Measurements from ENCODE around the gene FN3K. TPM values are rescaled to one million over a fixed set of nuclear protein-coding genes. Genes with fewer than 3 reads are reported as not detected.

FN3K gene
- polyA plus RNA-seq, 2 of the 4 experiments (the other 2 are of a cell fraction): 1.3 to 13.2 TPM

DNA sequence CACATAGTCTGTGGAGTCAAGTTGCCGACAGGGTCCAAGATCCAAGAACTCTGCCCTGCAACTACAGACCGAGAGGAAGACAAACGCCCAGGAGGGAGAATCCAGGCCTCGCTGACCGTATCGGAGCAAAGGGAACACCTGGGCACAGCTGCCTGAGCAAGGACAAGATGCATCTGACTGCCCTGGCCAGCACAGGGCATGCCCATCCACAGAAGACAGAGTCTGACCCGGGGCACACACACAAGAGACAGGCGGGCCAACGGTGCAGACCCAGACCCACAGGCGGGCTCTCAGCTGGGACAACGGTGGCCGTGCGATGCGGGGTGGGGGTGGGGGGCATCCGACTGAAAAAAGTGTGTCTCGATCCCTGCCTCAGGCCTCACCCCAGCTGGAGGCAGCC, 43.1 kb upstream of the FN3K start:
- WGBS (ENCODE audit: missing lambda C conversion rate): 82% methylated on average over 15 of the region's 16 CpGs
- POLR2A ChIA-PET: no interaction called here
- FAIRE-seq: no peak
- ATAC-seq: 0 out of 6 replicates have a peak, but pooled peaks of 1 of the 2 experiments have one; percentile 17
- Histone ChIP-seq H3K27ac (no peak overlapping the region), H3K4me1 (peaks cover 12% of the 10 kb centered on the region), H3K4me3 (no peak overlapping the region), H3K4me2 (no peak overlapping the region), H3K9me3 (peaks cover 23% of the 10 kb centered on the region)
- no peak for TF ChIP-seq EHF (CRISPR knock-in tag; IDR thresholded peaks at IDR 0.05)
- no peak for TF ChIP-seq CEBPB (IDR thresholded peaks at IDR 0.05)
- no peak for TF ChIP-seq BCL3 (IDR thresholded peaks at IDR 0.05)
- no peak for TF ChIP-seq FOSB (CRISPR knock-in tag; IDR thresholded peaks at IDR 0.05)
- TF ChIP-seq SREBF2 (IDR thresholded peaks at IDR 0.05): no peak
- TF ChIP-seq ZFP36 (IDR thresholded peaks at IDR 0.05; ENCODE audit: borderline replicate concordance, partially characterized antibody): no peak
- TF ChIP-seq CHD2 (IDR thresholded peaks at IDR 0.05; ENCODE audit: low read length, partially characterized antibody): no peak
- TF ChIP-seq MAFK (IDR thresholded peaks at IDR 0.05; ENCODE audit: partially characterized antibody): no peak
- no peak for TF ChIP-seq EP300 (IDR thresholded peaks at IDR 0.05)
- no peak for TF ChIP-seq RAD21 (conservative IDR thresholded peaks at IDR 0.05 in 1 of 2, IDR thresholded peaks at IDR 0.05 in 1 of 2)
- TF ChIP-seq ZSCAN20 (CRISPR knock-in tag; IDR thresholded peaks at IDR 0.05): no peak
- TF ChIP-seq, protein P1, sequence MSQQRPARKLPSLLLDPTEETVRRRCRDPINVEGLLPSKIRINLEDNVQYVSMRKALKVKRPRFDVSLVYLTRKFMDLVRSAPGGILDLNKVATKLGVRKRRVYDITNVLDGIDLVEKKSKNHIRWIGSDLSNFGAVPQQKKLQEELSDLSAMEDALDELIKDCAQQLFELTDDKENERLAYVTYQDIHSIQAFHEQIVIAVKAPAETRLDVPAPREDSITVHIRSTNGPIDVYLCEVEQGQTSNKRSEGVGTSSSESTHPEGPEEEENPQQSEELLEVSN (IDR thresholded peaks at IDR 0.05; ENCODE audit: borderline replicate concordance, low read depth): no peak
- no peak for TF ChIP-seq NR3C1 (IDR thresholded peaks at IDR 0.05)
- TF ChIP-seq PBX3 (IDR thresholded peaks at IDR 0.05): no peak
- TF ChIP-seq RFX5 (IDR thresholded peaks at IDR 0.05): no peak
- no peak for TF ChIP-seq MYC (IDR thresholded peaks at IDR 0.05; ENCODE audit: borderline replicate concordance, low read length)
- TF ChIP-seq USF2 (IDR thresholded peaks at IDR 0.05): no peak
- TF ChIP-seq FOSL2 (IDR thresholded peaks at IDR 0.05): no peak
- no peak for TF ChIP-seq FOSL2 (CRISPR knock-in tag; IDR thresholded peaks at IDR 0.05)
- no peak for TF ChIP-seq RNF2 (IDR thresholded peaks at IDR 0.05; ENCODE audit: borderline replicate concordance, low read depth)
- no peak for TF ChIP-seq ZC3H11A (IDR thresholded peaks at IDR 0.05)
- CTCF ChIA-PET: interaction anchor here (0.6 to 1.1 kb wide), 2 partner anchors 10 to 22 kb away, joined by 3 to 4 read pairs; no protein-coding TSS in a partner anchor
- DNase-seq (ENCODE audit: low read depth in 1 of 2, low spot score in 1 of 2): no peak

DNA sequence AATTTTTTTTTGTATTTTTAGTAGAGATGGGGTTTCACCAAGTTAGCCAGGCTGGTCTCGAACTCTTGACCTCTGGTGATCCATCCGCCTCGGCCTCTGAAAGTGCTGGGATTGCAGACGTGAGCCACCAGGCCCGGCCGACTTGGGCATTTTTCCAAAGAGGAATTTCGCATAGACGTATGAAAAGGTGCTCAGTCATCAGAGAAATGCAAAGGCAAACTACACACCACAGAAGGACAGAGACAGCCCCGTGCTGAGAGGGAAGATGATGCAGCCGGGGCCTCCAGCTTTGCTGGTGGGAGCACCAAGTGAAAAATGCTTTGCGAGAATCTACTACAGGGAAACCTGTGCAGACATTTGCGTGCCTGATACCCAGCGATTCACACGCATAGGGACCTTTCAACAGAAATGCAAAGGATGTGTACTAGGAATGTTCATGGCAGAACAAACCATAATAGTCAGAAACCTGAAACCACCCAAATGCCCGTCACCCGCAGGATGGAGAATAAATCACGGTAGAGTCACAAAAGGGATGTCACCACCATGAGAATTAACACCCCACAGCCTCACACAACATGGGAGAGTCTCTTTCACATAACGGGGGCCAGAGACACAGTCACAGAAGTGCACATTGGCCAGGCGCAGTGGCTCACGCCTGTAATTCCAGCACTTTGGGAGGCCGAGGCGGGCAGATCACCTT, 42.1 kb upstream of the FN3K start:
- no peak overlapping the region for H3K27ac ChIP-seq
- TF ChIP-seq HOXB13 (CRISPR knock-in tag; IDR thresholded peaks at IDR 0.05; ENCODE audit: low read depth): no peak
- TF ChIP-seq HMGXB4 (CRISPR knock-in tag; IDR thresholded peaks at IDR 0.05; ENCODE audit: borderline replicate concordance): no peak
- TF ChIP-seq FOSL2 (IDR thresholded peaks at IDR 0.05): no peak
- no peak for TF ChIP-seq FOSL2 (CRISPR knock-in tag; IDR thresholded peaks at IDR 0.05)
- TF ChIP-seq RFX5 (IDR thresholded peaks at IDR 0.05): no peak
- TF ChIP-seq NR3C1 (IDR thresholded peaks at IDR 0.05): no peak
- TF ChIP-seq ZC3H11A (IDR thresholded peaks at IDR 0.05): no peak
- no peak for TF ChIP-seq RCOR1 (IDR thresholded peaks at IDR 0.05; ENCODE audit: low read depth, low read length)
- no peak for TF ChIP-seq HEYL (CRISPR knock-in tag; IDR thresholded peaks at IDR 0.05)
- TF ChIP-seq MAZ (IDR thresholded peaks at IDR 0.05; ENCODE audit: borderline replicate concordance, low read depth, low read length): no peak
- no peak for TF ChIP-seq POLR2A (IDR thresholded peaks at IDR 0.05; ENCODE audit: low read length)
- TF ChIP-seq RARB (CRISPR knock-in tag; IDR thresholded peaks at IDR 0.05): no peak
- no peak for TF ChIP-seq EP300 (IDR thresholded peaks at IDR 0.05)
- no peak for TF ChIP-seq ZNF302 (CRISPR knock-in tag; IDR thresholded peaks at IDR 0.05)
- ATAC-seq: no peak
- ChIA-PET POLR2A (no interaction called here), CTCF (interaction anchor here (1.1 to 1.5 kb wide), 2 partner anchors 11 to 24 kb away, joined by 4 to 6 read pairs; no protein-coding TSS in a partner anchor)
- peaks cover 7% of the 10 kb centered on the region; the same call in 2 of the 3 replicates for H3K4me1 ChIP-seq
- H3K4me3 ChIP-seq: no peak overlapping the region
- no peak overlapping the region for H3K4me2 ChIP-seq
- no peak for FAIRE-seq
- peaks cover 23% of the 10 kb centered on the region for H3K9me3 ChIP-seq
- 93% methylated on average over 22 of the region's 22 CpGs for WGBS (ENCODE audit: missing lambda C conversion rate)
- no peak for DNase-seq (ENCODE audit: low read depth in 1 of 2, low spot score in 1 of 2)
